GM21786 (cell line): Measurements from ENCODE around the gene SERPINB10.
"Not testable (repeated sequence)": the region's sequence is repeated elsewhere in the genome, so short reads cannot be mapped to it uniquely, and the experiment has no call there.

Experiments
- ATAC-seq: cut with Tn5 transposase; IDR thresholded peaks from one replicate; pipeline ENCODE4 v1.9.1; 2021; ENCODE audit not compliant: unreplicated experiment

The SERPINB10 gene

GRCh38 chr18:63940008-63940407 lies 32.2 kb downstream of the SERPINB10 start:
- no peak for ATAC-seq

DNA sequence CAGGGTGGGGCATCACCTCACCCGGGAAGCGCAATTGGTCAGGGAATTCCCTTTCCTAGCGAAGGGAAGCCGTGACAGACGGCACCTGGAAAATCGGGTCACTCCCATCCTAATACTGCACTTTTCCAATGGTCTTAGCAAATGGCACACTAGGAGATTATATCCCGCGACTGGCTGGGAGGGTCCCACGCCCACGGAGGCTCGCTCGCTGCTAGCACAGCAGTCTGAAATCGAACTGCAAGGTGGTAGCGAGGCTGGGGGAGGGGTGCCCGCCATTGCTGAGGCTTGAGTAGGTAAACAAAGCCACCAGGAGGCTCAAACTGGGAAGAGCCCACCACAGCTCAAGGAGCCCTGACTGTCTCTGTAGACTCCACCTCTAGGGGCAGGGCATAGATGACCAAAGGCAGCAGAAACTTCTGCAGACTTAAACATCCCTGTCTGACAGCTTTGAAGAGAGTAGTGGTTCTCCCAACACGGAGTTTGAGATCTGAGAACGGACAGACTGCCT lies 32.8 kb downstream of the SERPINB10 start:
- ATAC-seq = not testable (repeated sequence)

- no peak for ATAC-seq
These were observed 39.5 kb downstream of the SERPINB10 start for GRCh38 chr18:63947051-63947790.

DNA sequence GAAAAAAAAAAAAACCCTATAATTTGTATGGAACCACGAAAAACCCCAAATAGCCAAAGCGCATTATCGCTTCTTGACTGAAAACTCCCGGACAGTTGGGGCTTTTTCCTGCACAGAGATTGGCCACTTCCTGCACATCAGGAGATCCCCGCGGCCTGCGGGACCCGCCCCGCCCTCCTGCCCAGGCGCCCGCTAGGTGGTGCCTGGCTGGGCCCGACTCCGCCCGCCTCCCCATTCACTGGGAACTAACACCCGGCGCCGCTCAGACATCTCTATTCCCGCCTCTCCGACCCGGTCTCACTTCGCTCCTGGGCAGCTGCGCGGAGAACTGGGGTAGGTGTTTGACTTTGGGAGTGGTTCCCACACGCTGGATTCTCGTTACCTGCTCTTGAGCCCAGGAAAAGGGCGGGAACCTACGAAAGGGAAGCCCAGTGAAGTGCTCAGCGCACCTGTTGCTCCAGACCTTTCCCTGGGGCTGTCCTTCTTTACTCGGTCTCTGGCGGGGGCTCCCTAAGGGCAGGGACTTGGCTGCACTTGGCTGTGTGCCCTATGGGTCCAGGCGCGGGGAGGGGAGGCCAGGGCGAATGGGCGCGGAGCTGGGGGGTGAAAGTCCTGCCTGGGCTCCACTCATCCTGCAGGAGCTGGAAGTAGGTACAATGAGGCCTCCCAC lies 41.4 kb downstream of the SERPINB10 start, which contains the start of gene HMSD:
Gene HMSD (plus strand): TSS at position 234 of the 670 bp plus-strand sequence. CDS start 4,155 bp downstream, outside the sequence.
- peak; percentile 85 for ATAC-seq

GRCh38 chr18:63951302-63951705 lies 43.5 kb downstream of the SERPINB10 start:
- ATAC-seq = peak; percentile 48

DNA sequence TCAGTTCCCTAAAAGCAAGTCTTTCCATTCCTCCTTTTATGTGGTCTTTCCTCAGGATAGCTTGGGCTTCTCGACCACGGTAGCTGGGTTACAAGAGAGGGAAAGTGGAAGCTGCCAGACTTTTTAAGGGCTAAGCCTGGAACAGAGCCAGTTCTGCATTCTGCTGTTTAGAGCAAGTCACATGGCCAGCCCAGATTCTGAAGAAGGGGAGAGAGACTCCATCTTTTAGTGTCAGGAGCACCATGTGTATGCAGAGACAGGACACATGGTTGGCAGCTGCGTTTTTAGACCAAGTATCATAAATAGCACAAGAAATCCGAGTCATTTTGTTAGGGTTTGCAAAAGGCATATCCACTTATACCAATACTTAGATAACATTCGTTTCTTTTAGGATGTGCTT lies 46.1 kb downstream of the SERPINB10 start:
- no peak for ATAC-seq

GRCh38 chr18:63956755-63957154 lies 49.0 kb downstream of the SERPINB10 start:
- ATAC-seq = no peak

GRCh38 chr18:63960891-63961290 lies 53.1 kb downstream of the SERPINB10 start:
- ATAC-seq = no peak

DNA sequence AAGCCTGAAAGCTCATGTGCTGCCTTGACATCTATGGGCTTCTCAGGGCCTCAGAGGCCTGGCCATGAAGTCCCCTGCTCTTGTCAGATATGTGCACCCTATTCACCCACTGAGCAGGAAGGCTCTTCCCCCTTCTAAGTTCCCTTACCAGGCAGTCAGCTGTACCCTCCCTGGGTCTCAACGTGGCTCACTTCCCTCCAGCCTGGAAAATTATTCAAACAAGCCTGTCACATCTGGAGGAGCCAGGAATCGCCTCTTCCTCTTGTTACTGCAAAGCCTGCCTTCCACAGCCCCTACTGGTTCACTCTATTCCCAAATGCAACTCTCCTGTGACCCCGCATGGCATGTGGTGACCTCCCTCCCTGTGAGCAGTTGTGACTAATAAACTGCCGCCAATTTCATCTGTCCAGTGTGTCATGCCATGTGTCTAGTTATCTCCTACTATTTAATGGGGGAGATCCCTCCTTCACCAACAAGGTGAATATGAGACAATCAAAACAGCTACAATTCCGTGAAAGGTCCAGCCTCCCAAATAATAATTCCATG lies 53.8 kb downstream of the SERPINB10 start:
- ATAC-seq = no peak

DNA sequence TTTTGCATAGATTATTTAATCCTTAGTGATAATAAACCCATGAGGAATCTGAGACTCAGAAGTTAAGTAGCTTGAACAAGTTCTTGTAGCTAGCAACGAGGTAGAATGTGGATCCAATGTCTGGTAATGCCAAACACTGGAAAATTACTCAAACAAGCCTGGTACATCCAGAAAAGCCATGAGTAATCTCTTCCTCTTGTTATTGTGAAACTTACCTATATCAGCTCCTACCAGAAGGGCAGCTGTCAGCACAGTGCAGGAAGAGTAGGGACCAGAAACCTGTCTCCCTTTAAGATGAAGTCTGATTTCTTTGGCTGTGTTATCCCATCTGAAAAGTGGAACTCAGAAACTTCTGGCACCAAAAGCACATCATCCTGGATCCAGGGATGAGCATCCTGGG lies 54.4 kb downstream of the SERPINB10 start:
- ATAC-seq = no peak

GRCh38 chr18:63963615-63964256 lies 56.0 kb downstream of the SERPINB10 start:
- ATAC-seq = peak; percentile 95

- ATAC-seq = no peak
These were observed 57.1 kb downstream of the SERPINB10 start for GRCh38 chr18:63964908-63965307.

- ATAC-seq = no peak
These were observed 58.1 kb downstream of the SERPINB10 start for GRCh38 chr18:63965716-63966330.

- peak; percentile 95 for ATAC-seq
These were observed 62.4 kb downstream of the SERPINB10 start, which contains the start of gene SERPINB8 for GRCh38 chr18:63969942-63970808. SERPINB8 (plus strand) TSS chr18:63970081; CDS start chr18:63978309, 8,228 bp downstream.

- peak; percentile 1 for ATAC-seq
These were observed 63.0 kb downstream of the SERPINB10 start for GRCh38 chr18:63970809-63971205.

DNA sequence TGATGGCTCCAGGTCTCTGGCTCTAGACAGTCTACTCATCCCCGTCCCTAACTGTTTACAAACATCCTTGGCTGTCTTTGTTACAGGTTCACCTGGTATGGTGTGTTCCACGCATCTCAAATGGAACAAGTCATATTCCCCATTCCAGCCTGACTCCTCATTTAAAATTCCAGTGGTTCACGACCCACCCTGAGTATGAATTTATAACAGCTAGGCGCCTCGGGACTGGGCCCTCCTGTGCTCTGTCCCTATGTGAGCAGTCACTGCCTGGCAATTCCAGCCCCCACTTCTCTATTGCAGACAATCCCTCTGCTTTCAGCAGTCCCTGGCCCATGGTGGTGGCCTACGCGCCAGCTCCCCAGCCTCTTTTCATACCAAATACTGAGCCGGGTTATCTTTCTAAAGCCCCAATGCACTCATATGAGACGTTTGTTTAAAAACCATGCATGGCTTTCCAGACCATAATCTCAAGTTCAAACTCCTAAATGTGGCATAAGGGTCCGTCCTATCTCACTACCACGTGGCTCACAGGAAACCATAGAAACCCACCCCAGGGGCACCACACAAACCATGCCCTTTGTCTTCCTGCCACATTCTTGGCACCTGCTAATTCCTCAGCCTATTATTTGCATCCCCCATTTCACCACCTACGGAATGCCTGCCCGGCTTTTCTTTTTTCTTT lies 63.7 kb downstream of the SERPINB10 start:
- ATAC-seq = no peak

GRCh38 chr18:63972002-63972376 lies 64.2 kb downstream of the SERPINB10 start:
- no peak for ATAC-seq

- ATAC-seq = no peak
These were observed 67.2 kb downstream of the SERPINB10 start for GRCh38 chr18:63974991-63975390.

GRCh38 chr18:63975628-63976027 lies 67.9 kb downstream of the SERPINB10 start:
- no peak for ATAC-seq
